GM10266 (cell line): Measurements from ENCODE around the gene MADD.

ENCODE experiments used
- DNase-seq: peaks from one replicate; pipeline ENCODE4 v3.0.0; 2012; ENCODE audit errors: extremely low spot score
- TF ChIP-seq, protein P1 (sequence below): IDR thresholded peaks from 2 replicates; pipeline ENCODE4 v1.5.1; 2012; ENCODE audit warnings: mild to moderate bottlenecking, low read depth; ENCODE audit not compliant: control insufficient read depth, insufficient read depth; ENCODE audit errors: missing control alignments

The MADD gene

GRCh38 chr11:47355283-47356128 lies 85.6 kb downstream of the MADD start:
- no peak for DNase-seq
- TF ChIP-seq, protein P1, sequence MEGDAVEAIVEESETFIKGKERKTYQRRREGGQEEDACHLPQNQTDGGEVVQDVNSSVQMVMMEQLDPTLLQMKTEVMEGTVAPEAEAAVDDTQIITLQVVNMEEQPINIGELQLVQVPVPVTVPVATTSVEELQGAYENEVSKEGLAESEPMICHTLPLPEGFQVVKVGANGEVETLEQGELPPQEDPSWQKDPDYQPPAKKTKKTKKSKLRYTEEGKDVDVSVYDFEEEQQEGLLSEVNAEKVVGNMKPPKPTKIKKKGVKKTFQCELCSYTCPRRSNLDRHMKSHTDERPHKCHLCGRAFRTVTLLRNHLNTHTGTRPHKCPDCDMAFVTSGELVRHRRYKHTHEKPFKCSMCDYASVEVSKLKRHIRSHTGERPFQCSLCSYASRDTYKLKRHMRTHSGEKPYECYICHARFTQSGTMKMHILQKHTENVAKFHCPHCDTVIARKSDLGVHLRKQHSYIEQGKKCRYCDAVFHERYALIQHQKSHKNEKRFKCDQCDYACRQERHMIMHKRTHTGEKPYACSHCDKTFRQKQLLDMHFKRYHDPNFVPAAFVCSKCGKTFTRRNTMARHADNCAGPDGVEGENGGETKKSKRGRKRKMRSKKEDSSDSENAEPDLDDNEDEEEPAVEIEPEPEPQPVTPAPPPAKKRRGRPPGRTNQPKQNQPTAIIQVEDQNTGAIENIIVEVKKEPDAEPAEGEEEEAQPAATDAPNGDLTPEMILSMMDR: no peak

- no peak for DNase-seq
- TF ChIP-seq, protein P1: no peak
Measured at GRCh38 chr11:47356129-47356997, 86.4 kb downstream of the MADD start.

DNA sequence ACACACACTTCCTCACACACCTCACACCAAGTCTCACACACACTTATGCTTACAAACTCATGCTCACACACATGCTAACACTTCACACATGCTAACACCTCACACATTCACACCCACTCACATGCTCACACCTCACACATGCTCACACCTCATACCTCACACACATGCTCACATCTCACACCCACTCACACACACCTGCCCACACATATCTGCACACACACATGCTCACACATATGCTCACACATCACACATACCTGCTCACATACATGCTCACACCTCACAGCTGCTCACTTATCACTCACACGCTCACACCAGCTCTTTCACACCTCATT lies 87.0 kb downstream of the MADD start:
- TF ChIP-seq, protein P1: no peak
- no peak for DNase-seq

DNA sequence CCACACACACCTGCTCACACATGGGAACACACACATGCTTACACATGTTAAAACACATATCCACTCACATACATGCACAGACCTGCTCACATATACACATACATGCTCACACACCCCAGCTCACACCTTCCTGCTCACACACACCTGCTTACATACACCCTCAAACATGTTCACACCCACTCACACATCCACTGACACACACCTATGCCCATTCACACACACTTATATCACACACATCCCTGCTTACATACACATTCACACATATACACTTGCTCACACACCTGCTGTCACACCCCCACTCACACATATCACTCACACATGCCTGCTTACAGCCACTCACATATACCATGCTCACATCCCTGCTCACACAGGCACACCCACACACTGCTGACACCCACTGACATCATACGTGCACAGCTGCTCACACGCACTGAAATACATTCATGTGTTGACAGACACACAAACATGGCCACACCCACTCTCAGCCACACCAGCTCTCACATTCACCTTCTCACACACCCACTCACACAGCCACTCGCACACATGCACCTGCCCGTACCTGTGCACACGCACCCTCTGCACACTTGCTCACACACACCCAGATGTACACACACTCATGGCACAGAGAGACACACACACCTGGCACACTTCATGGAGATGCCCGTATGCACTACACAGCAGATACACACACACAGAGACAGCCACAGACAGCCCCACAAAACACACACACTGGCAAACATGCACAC lies 88.2 kb downstream of the MADD start:
- TF ChIP-seq, protein P1: no peak
- no peak for DNase-seq

DNA sequence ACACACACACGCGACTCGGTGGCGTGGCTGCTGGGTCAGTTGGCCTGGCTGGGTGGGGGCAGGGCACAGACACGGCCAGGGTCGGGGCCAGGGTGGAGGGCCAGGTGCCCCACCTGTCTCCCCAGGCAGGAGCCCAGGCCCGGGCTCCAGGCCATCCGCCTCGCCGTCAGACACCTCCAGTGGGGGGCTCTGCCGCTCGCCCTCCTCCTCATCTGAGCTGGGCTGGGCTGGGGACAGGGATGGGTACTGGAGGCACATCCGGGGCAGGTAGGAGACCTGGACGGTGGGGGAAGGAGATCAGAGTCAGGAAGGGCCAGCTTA lies 88.8 kb downstream of the MADD start:
- no peak for DNase-seq

DNA sequence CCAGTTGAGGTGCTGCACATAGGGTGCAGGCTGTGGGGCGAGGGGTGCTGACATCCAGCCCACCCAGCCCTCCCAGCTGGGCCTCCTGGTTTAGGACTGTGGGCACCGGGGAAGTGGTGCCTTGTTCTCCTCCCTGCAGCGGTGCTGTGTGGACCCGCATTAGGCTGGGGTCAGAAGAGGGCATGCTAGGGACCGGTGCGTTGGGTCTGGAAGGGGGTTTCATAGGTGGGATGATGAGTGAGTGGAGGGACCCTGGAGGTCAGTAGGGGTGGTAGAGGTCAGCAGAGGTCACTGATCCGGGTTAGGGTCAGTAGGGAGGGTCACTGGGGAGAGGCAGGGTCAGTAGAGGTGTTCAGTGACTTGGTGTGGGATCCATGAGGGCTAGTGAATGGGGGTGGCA lies 89.2 kb downstream of the MADD start:
- TF ChIP-seq, protein P1: no peak
- no peak for DNase-seq

More for the DNA sequence above, 88.8 kb downstream of the MADD start:
- TF ChIP-seq, protein P1: no peak
